ENCODE results near the gene WDR64. TPM values are rescaled to one million over a fixed set of nuclear protein-coding genes. Genes with fewer than 3 reads are reported as not detected.

Gene WDR64
- total and polyA plus RNA-seq, 2 of the 13 experiments (the other 11 are each of a cell fraction or from before 2014, with no cell fraction given), result not detected

DNA sequence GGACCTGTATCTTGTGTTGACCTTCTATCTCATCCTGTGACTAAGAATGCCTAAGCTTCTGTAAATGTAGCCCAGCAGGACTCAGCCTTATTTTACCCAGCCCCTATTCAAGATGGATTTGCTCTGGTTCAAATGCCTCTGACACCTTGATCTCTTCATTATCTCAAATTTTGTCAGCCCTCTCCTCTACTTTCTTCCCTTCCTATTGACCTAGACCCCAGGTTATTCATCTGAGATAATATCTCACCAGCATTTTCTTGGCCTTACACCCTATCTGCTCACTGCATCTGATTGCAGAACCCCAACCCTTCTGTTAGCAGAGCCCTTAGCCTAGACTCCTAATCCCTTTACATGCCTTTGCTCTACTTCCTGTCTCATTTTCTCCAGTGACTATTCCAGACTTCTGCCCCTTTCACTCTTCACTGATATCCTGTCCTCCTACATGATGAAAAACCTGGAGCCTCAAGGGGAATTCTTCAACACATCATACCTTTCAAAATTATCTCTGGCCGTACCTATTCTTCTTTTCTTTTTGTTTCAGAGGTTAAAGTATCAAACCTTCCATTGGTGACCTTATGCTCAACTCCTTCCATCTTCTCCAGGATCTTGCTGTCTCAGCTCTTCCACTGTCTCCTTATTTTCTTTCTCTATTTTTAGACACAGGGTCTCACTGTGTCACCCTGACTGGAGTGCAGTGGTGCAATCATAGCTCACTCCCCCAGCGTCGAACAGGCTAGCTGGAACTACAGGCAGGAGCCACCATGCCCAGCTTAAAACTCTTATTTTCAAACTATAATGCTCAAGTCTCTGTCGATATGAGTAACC, 44.9 kb downstream of the WDR64 start (continued):
- TF ChIP-seq, protein P1, sequence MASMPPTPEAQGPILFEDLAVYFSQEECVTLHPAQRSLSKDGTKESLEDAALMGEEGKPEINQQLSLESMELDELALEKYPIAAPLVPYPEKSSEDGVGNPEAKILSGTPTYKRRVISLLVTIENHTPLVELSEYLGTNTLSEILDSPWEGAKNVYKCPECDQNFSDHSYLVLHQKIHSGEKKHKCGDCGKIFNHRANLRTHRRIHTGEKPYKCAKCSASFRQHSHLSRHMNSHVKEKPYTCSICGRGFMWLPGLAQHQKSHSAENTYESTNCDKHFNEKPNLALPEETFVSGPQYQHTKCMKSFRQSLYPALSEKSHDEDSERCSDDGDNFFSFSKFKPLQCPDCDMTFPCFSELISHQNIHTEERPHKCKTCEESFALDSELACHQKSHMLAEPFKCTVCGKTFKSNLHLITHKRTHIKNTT (CRISPR knock-in tag; IDR thresholded peaks at IDR 0.05), result no peak
- TF ChIP-seq SMYD3 (CRISPR knock-in tag; IDR thresholded peaks at IDR 0.05), result no peak
- TF ChIP-seq, protein P2, sequence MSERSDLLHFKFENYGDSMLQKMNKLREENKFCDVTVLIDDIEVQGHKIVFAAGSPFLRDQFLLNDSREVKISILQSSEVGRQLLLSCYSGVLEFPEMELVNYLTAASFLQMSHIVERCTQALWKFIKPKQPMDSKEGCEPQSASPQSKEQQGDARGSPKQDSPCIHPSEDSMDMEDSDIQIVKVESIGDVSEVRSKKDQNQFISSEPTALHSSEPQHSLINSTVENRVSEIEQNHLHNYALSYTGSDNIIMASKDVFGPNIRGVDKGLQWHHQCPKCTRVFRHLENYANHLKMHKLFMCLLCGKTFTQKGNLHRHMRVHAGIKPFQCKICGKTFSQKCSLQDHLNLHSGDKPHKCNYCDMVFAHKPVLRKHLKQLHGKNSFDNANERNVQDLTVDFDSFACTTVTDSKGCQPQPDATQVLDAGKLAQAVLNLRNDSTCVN (CRISPR knock-in tag; IDR thresholded peaks at IDR 0.05; ENCODE audit: borderline replicate concordance), result no peak
- no peak for TF ChIP-seq THYN1 (CRISPR knock-in tag; IDR thresholded peaks at IDR 0.05; ENCODE audit: borderline replicate concordance, low read depth)
- TF ChIP-seq ZNF256 (CRISPR knock-in tag; conservative IDR thresholded peaks at IDR 0.05), result no peak
- TF ChIP-seq ZKSCAN8 (CRISPR knock-in tag; IDR thresholded peaks at IDR 0.05; ENCODE audit: borderline replicate concordance), result no peak

DNA sequence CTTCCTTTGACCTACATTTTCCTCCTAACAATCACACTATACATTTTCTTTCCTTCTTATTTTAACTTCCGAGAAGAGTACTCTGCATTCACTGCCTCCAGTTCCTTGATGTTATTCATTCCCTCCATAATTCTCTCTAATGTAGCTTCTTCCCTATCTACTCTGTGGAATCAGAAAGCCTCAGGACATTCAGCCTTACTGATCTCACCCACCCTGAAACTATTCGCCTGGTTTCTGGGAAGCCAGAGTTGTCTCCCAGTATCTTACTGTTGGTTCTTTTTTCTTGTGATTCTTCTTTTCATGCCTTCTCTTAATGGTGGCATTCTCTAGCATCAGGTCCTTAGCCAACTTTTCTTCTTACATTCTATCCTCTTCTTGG, 45.5 kb downstream of the WDR64 start:
- FAIRE-seq (no peak), DNase-seq (ENCODE audit: low spot score) (no peak), ATAC-seq (no peak)
- Histone ChIP-seq H3K27me3 (ENCODE audit: control insufficient read depth in 1 of 2, insufficient read depth in 2 of 2, low read length in 2 of 2) (no peaks in the 10 kb centered on the region), H3K9me3 (ENCODE audit: low read length) (no peaks in the 10 kb centered on the region), H4K20me1 (ENCODE audit: insufficient read depth, low read length) (no peaks in the 10 kb centered on the region), H3K4me2 (ENCODE audit: low read depth, low read length) (no peak overlapping the region), H2AFZ (ENCODE audit: low read length) (no peak overlapping the region), H3K4me1 (ENCODE audit: insufficient read depth, low read length) (no peaks in the 10 kb centered on the region), H3K79me2 (ENCODE audit: insufficient read depth, low read length) (no peaks in the 10 kb centered on the region), H3K36me3 (replicated peaks in 1 of 2; ENCODE audit: control insufficient read depth in 1 of 2, insufficient read depth in 2 of 2, low read length in 2 of 2) (no peaks in the 10 kb centered on the region), H3K9ac (ENCODE audit: insufficient read depth, low read depth, low read length) (no peak overlapping the region), H3K27ac (ENCODE audit: extremely low read length, insufficient read depth, low read length) (no peak overlapping the region), H3K4me3 (replicated peaks in 1 of 3; ENCODE audit: insufficient read depth in 1 of 3, low read depth in 2 of 3, low read length in 3 of 3) (no peak overlapping the region)
- in situ Hi-C loops (cut with HindIII; ENCODE audit: extremely low pct_ligation_motif_present, low pct_unique_long_range_greater_than_20kb) (no loop called here), intact Hi-C loops (cut with micrococcal nuclease; ENCODE audit: unreplicated experiment) (no loop called here)
- BruUV-seq (replicated peaks), result no TSS peak
- WGBS (ENCODE audit: low lambda C conversion rate), result 19% methylated on average over 2 of the region's 2 CpGs
- CTCF ChIA-PET (ENCODE audit: low intra/inter-chr PET ratio, low total read pairs), result no interaction called here
- POLR2A ChIA-PET, result no interaction called here
- TF ChIP-seq, protein P3, sequence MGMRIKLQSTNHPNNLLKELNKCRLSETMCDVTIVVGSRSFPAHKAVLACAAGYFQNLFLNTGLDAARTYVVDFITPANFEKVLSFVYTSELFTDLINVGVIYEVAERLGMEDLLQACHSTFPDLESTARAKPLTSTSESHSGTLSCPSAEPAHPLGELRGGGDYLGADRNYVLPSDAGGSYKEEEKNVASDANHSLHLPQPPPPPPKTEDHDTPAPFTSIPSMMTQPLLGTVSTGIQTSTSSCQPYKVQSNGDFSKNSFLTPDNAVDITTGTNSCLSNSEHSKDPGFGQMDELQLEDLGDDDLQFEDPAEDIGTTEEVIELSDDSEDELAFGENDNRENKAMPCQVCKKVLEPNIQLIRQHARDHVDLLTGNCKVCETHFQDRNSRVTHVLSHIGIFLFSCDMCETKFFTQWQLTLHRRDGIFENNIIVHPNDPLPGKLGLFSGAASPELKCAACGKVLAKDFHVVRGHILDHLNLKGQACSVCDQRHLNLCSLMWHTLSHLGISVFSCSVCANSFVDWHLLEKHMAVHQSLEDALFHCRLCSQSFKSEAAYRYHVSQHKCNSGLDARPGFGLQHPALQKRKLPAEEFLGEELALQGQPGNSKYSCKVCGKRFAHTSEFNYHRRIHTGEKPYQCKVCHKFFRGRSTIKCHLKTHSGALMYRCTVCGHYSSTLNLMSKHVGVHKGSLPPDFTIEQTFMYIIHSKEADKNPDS (CRISPR knock-in tag; IDR thresholded peaks at IDR 0.05), result no peak
- TF ChIP-seq ZNF264 (CRISPR knock-in tag; IDR thresholded peaks at IDR 0.05) (no peak), ZNF121 (CRISPR knock-in tag; IDR thresholded peaks at IDR 0.05) (no peak), HNRNPK (IDR thresholded peaks at IDR 0.05; ENCODE audit: low read depth, low read length, poor library complexity, severe bottlenecking) (no peak), PHF8 (CRISPR knock-in tag; IDR thresholded peaks at IDR 0.05) (no peak), ZNF235 (CRISPR knock-in tag; IDR thresholded peaks at IDR 0.05; ENCODE audit: borderline replicate concordance) (no peak)
- TF ChIP-seq, protein P4, sequence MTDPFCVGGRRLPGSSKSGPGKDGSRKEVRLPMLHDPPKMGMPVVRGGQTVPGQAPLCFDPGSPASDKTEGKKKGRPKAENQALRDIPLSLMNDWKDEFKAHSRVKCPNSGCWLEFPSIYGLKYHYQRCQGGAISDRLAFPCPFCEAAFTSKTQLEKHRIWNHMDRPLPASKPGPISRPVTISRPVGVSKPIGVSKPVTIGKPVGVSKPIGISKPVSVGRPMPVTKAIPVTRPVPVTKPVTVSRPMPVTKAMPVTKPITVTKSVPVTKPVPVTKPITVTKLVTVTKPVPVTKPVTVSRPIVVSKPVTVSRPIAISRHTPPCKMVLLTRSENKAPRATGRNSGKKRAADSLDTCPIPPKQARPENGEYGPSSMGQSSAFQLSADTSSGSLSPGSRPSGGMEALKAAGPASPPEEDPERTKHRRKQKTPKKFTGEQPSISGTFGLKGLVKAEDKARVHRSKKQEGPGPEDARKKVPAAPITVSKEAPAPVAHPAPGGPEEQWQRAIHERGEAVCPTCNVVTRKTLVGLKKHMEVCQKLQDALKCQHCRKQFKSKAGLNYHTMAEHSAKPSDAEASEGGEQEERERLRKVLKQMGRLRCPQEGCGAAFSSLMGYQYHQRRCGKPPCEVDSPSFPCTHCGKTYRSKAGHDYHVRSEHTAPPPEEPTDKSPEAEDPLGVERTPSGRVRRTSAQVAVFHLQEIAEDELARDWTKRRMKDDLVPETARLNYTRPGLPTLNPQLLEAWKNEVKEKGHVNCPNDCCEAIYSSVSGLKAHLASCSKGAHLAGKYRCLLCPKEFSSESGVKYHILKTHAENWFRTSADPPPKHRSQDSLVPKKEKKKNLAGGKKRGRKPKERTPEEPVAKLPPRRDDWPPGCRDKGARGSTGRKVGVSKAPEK (CRISPR knock-in tag; IDR thresholded peaks at IDR 0.05; ENCODE audit: borderline replicate concordance), result no peak
